ENCODE data around the gene SPEG. TPM values are rescaled to one million over a fixed set of nuclear protein-coding genes. Genes with fewer than 3 reads are reported as not detected.

The SPEG gene
- total RNA-seq, result 1 to 10 TPM; 1.5 to 1.7 TPM

GRCh38 chr2:219434718-219435525 lies at the start of gene SPEG:
TSS of gene SPEG (plus strand) at chr2:219434843. CDS start at chr2:219434978, 135 bp downstream.

GRCh38 chr2:219387306-219388120 lies 47.1 kb upstream of the SPEG start, which contains the start of gene DNPEP:
TSS of gene DNPEP (minus strand) at chr2:219387912. CDS start at chr2:219387794, 118 bp downstream.

GRCh38 chr2:219418155-219419011 lies 16.3 kb upstream of the SPEG start, which contains the start of gene DES:
TSS of gene DES (plus strand) at chr2:219418377. CDS start at chr2:219418463, 86 bp downstream.

GRCh38 chr2:219498280-219499057 lies 63.8 kb downstream of the SPEG start, which contains the start of gene GMPPA:
TSS of gene GMPPA (plus strand) at chr2:219498891. CDS start at chr2:219499976, 1,085 bp downstream.

GRCh38 chr2:219514196-219514761 lies 79.6 kb downstream of the SPEG start, which contains the start of gene ASIC4:
TSS of gene ASIC4 (plus strand) at chr2:219514482. CDS start at chr2:219514725, 243 bp downstream.

GRCh38 chr2:219543596-219544358 lies 109.1 kb downstream of the SPEG start, which contains the start of the genes CHPF and TMEM198:
TSS of gene CHPF (minus strand) at chr2:219543809. CDS start at chr2:219543538, 271 bp downstream.
TSS of gene TMEM198 (plus strand) at chr2:219544028. CDS start at chr2:219544728, 700 bp downstream.

Other genes with a start within 250 kb of the SPEG start
- gene ZFAND2B, start 228.1 kb upstream of the SPEG start, total RNA-seq, result 10 to 100 TPM; 52.4 to 54.4 TPM
- 10 to 100 TPM; 11.0 to 11.8 TPM for gene ABCB6, start 215.9 kb upstream of the SPEG start, total RNA-seq
- 10 to 100 TPM; 50.3 to 54.3 TPM for gene ATG9A, start 205.2 kb upstream of the SPEG start, total RNA-seq
- 100 to 1,000 TPM; 149 to 167 TPM for gene ANKZF1, start 205.0 kb upstream of the SPEG start, total RNA-seq
- 1 to 10 TPM; 2.9 to 4.9 TPM for gene GLB1L, start 189.4 kb upstream of the SPEG start, total RNA-seq
- 10 to 100 TPM; 35.1 to 36.1 TPM for gene STK16, start 189.4 kb upstream of the SPEG start, total RNA-seq
- not detected for gene TUBA4B, start 181.6 kb upstream of the SPEG start, total RNA-seq
- 100 to 1,000 TPM; 217 to 228 TPM for gene TUBA4A, start 180.9 kb upstream of the SPEG start, total RNA-seq
- gene DNAJB2, start 155.5 kb upstream of the SPEG start, total RNA-seq, result 10 to 100 TPM; 40.7 to 42.6 TPM
- not detected for gene PTPRN, start 125.4 kb upstream of the SPEG start, total RNA-seq
- not detected for gene RESP18, start 102.1 kb upstream of the SPEG start, total RNA-seq
- 10 to 100 TPM; 53.6 to 64.0 TPM for gene DNPEP, start 46.9 kb upstream of the SPEG start, total RNA-seq
- gene DES, start 16.5 kb upstream of the SPEG start, total RNA-seq, result not detected
- gene GMPPA, start 64.0 kb downstream of the SPEG start, total RNA-seq, result 10 to 100 TPM; 30.4 to 33.7 TPM
- under 1 TPM in 1 of 2 experiments, not detected in 1; 0.07 TPM for gene ASIC4, start 79.6 kb downstream of the SPEG start, total RNA-seq
- 10 to 100 TPM; 11.8 to 12.1 TPM for gene CHPF, start 109.0 kb downstream of the SPEG start, total RNA-seq
- gene TMEM198, start 109.2 kb downstream of the SPEG start, total RNA-seq, result 1 to 10 TPM in 1 of 2 experiments, under 1 TPM in 1; 0.46 to 1.1 TPM
- gene OBSL1, start 136.7 kb downstream of the SPEG start, total RNA-seq, result not detected
- gene INHA, start 137.5 kb downstream of the SPEG start, total RNA-seq, result not detected
- gene STK11IP, start 163.0 kb downstream of the SPEG start, total RNA-seq, result 10 to 100 TPM; 32.5 to 37.8 TPM
- gene SLC4A3, start 192.8 kb downstream of the SPEG start, total RNA-seq, result not detected